ENCODE measurements around the gene PRICKLE1. TPM values are rescaled to one million over a fixed set of nuclear protein-coding genes. Genes with fewer than 3 reads are reported as not detected.

The PRICKLE1 gene
- total and polyA plus RNA-seq, 7 experiments from 2014 or later: 0.10 to 1.2 (median 0.34) TPM; not detected in 4

- ATAC-seq: no peak
- H3K36me3 ChIP-seq (ENCODE audit: control insufficient read depth in 2 of 3, insufficient read depth in 3 of 3, low read length in 3 of 3): no peaks in the 10 kb centered on the region
- Mint-ChIP-seq H3K27ac (no peak overlapping the region), H3K9me3 (no peaks in the 10 kb centered on the region), H3K4me1 (no peaks in the 10 kb centered on the region), H3K27me3 (peaks cover 0 to 14% (median 5%) of the 10 kb centered on the region in 5 donors), H3K36me3 (no peaks in the 10 kb centered on the region), H3K4me3 (no peak overlapping the region)
- no peaks in the 10 kb centered on the region for H3K27me3 ChIP-seq (ENCODE audit: control insufficient read depth in 2 of 2, insufficient read depth in 2 of 2, low read length in 2 of 2)
- H3K4me1 ChIP-seq (ENCODE audit: control insufficient read depth in 2 of 2, insufficient read depth in 2 of 2, low read length in 2 of 2): no peaks in the 10 kb centered on the region
- H3K27ac ChIP-seq (ENCODE audit: low read depth, low read length): no peak overlapping the region
- no peak for DNase-seq
- intact Hi-C loops (cut with micrococcal nuclease): no loop called here
- no peaks in the 10 kb centered on the region for H3K9me3 ChIP-seq (ENCODE audit: control insufficient read depth in 2 of 3, low read length in 3 of 3)
- H3K4me3 ChIP-seq (ENCODE audit: low read length): no peak overlapping the region
- POLR2A ChIA-PET: no interaction called here
- CTCF ChIA-PET: no interaction called here
Measured at GRCh38 chr12:42504049-42504448, 85.5 kb downstream of the PRICKLE1 start.

GRCh38 chr12:42502682-42503081 lies 86.9 kb downstream of the PRICKLE1 start:
- Histone ChIP-seq H3K27me3 (ENCODE audit: control insufficient read depth in 2 of 2, insufficient read depth in 2 of 2, low read length in 2 of 2) (no peaks in the 10 kb centered on the region), H3K4me1 (ENCODE audit: control insufficient read depth in 2 of 2, insufficient read depth in 2 of 2, low read length in 2 of 2) (no peaks in the 10 kb centered on the region), H3K27ac (ENCODE audit: low read depth, low read length) (no peak overlapping the region), H3K36me3 (ENCODE audit: control insufficient read depth in 2 of 3, insufficient read depth in 3 of 3, low read length in 3 of 3) (no peaks in the 10 kb centered on the region), H3K4me3 (ENCODE audit: low read length) (no peak overlapping the region), H3K9me3 (ENCODE audit: control insufficient read depth in 2 of 3, low read length in 3 of 3) (no peaks in the 10 kb centered on the region)
- Mint-ChIP-seq H3K9me3 (no peaks in the 10 kb centered on the region), H3K27me3 (peaks cover 0 to 11% (median 5%) of the 10 kb centered on the region in 5 donors), H3K36me3 (no peaks in the 10 kb centered on the region), H3K4me1 (no peaks in the 10 kb centered on the region), H3K4me3 (no peak overlapping the region), H3K27ac (no peak overlapping the region)
- ATAC-seq: no peak
- POLR2A ChIA-PET: no interaction called here
- no peak for DNase-seq
- intact Hi-C loops (cut with micrococcal nuclease): no loop called here
- CTCF ChIA-PET: no interaction called here

- Histone ChIP-seq H3K36me3 (ENCODE audit: control insufficient read depth in 2 of 3, insufficient read depth in 3 of 3, low read length in 3 of 3) (no peaks in the 10 kb centered on the region), H3K9me3 (ENCODE audit: control insufficient read depth in 2 of 3, low read length in 3 of 3) (no peaks in the 10 kb centered on the region), H3K4me3 (ENCODE audit: low read length) (no peak overlapping the region), H3K27ac (ENCODE audit: low read depth, low read length) (no peak overlapping the region), H3K4me1 (ENCODE audit: control insufficient read depth in 2 of 2, insufficient read depth in 2 of 2, low read length in 2 of 2) (no peaks in the 10 kb centered on the region), H3K27me3 (ENCODE audit: control insufficient read depth in 2 of 2, insufficient read depth in 2 of 2, low read length in 2 of 2) (no peaks in the 10 kb centered on the region)
- H3K27ac Mint-ChIP-seq: no peak overlapping the region
- intact Hi-C loops (cut with micrococcal nuclease): no loop called here
- no peaks in the 10 kb centered on the region for H3K4me1 Mint-ChIP-seq
- peaks cover 0 to 10% (median 4%) of the 10 kb centered on the region in 5 donors for H3K27me3 Mint-ChIP-seq
- ChIA-PET CTCF (no interaction called here), POLR2A (no interaction called here)
- ATAC-seq: no peak
- no peaks in the 10 kb centered on the region for H3K36me3 Mint-ChIP-seq
- no peak overlapping the region for H3K4me3 Mint-ChIP-seq
- DNase-seq: no peak
- no peaks in the 10 kb centered on the region for H3K9me3 Mint-ChIP-seq
Measured at GRCh38 chr12:42498549-42499247, 90.8 kb downstream of the PRICKLE1 start.

GRCh38 chr12:42496886-42497285 lies 92.7 kb downstream of the PRICKLE1 start:
- no peak overlapping the region for H3K4me3 Mint-ChIP-seq
- Histone ChIP-seq H3K4me1 (ENCODE audit: control insufficient read depth in 2 of 2, insufficient read depth in 2 of 2, low read length in 2 of 2) (no peaks in the 10 kb centered on the region), H3K36me3 (ENCODE audit: control insufficient read depth in 2 of 3, insufficient read depth in 3 of 3, low read length in 3 of 3) (no peaks in the 10 kb centered on the region), H3K27me3 (ENCODE audit: control insufficient read depth in 2 of 2, insufficient read depth in 2 of 2, low read length in 2 of 2) (no peaks in the 10 kb centered on the region), H3K9me3 (ENCODE audit: control insufficient read depth in 2 of 3, low read length in 3 of 3) (no peaks in the 10 kb centered on the region), H3K4me3 (ENCODE audit: low read length) (no peak overlapping the region), H3K27ac (ENCODE audit: low read depth, low read length) (no peak overlapping the region)
- H3K4me1 Mint-ChIP-seq: no peaks in the 10 kb centered on the region
- intact Hi-C loops (cut with micrococcal nuclease): no loop called here
- no peak overlapping the region for H3K27ac Mint-ChIP-seq
- DNase-seq (no peak), ATAC-seq (no peak)
- peaks cover 0 to 10% (median 5%) of the 10 kb centered on the region in 5 donors for H3K27me3 Mint-ChIP-seq
- H3K36me3 Mint-ChIP-seq: no peaks in the 10 kb centered on the region
- ChIA-PET CTCF (no interaction called here), POLR2A (no interaction called here)
- H3K9me3 Mint-ChIP-seq: no peaks in the 10 kb centered on the region

GRCh38 chr12:42495244-42495643 lies 94.3 kb downstream of the PRICKLE1 start:
- H3K4me1 ChIP-seq (ENCODE audit: control insufficient read depth in 2 of 2, insufficient read depth in 2 of 2, low read length in 2 of 2): no peaks in the 10 kb centered on the region
- H3K4me3 ChIP-seq (ENCODE audit: low read length): no peak overlapping the region
- no peak overlapping the region for H3K27ac Mint-ChIP-seq
- intact Hi-C loops (cut with micrococcal nuclease): no loop called here
- H3K9me3 Mint-ChIP-seq: no peaks in the 10 kb centered on the region
- no peaks in the 10 kb centered on the region for H3K36me3 ChIP-seq (ENCODE audit: control insufficient read depth in 2 of 3, insufficient read depth in 3 of 3, low read length in 3 of 3)
- no peak overlapping the region for H3K4me3 Mint-ChIP-seq
- no peak for DNase-seq
- no peak overlapping the region for H3K27ac ChIP-seq (ENCODE audit: low read depth, low read length)
- ChIA-PET POLR2A (no interaction called here), CTCF (no interaction called here)
- H3K27me3 ChIP-seq (ENCODE audit: control insufficient read depth in 2 of 2, insufficient read depth in 2 of 2, low read length in 2 of 2): no peaks in the 10 kb centered on the region
- H3K9me3 ChIP-seq (ENCODE audit: control insufficient read depth in 2 of 3, low read length in 3 of 3): no peaks in the 10 kb centered on the region
- peaks cover 1 to 14% (median 7%) of the 10 kb centered on the region in 5 donors for H3K27me3 Mint-ChIP-seq
- no peaks in the 10 kb centered on the region for H3K36me3 Mint-ChIP-seq
- no peaks in the 10 kb centered on the region for H3K4me1 Mint-ChIP-seq
- no peak for ATAC-seq

- H3K27me3 Mint-ChIP-seq: peaks cover 15 to 34% (median 24%) of the 10 kb centered on the region in 5 donors
- intact Hi-C loops (cut with micrococcal nuclease): no loop called here
- no peak overlapping the region for H3K27ac Mint-ChIP-seq
- H3K4me1 Mint-ChIP-seq: no peaks in the 10 kb centered on the region
- H3K9me3 ChIP-seq (ENCODE audit: control insufficient read depth in 2 of 3, low read length in 3 of 3): no peaks in the 10 kb centered on the region
- no peaks in the 10 kb centered on the region for H3K36me3 ChIP-seq (ENCODE audit: control insufficient read depth in 2 of 3, insufficient read depth in 3 of 3, low read length in 3 of 3)
- no peak overlapping the region for H3K4me3 Mint-ChIP-seq
- H3K27ac ChIP-seq (ENCODE audit: low read depth, low read length): no peak overlapping the region
- no peaks in the 10 kb centered on the region for H3K27me3 ChIP-seq (ENCODE audit: control insufficient read depth in 2 of 2, insufficient read depth in 2 of 2, low read length in 2 of 2)
- ATAC-seq (no peak), DNase-seq (no peak)
- ChIA-PET CTCF (no interaction called here), POLR2A (no interaction called here)
- H3K9me3 Mint-ChIP-seq: no peaks in the 10 kb centered on the region
- H3K4me1 ChIP-seq (ENCODE audit: control insufficient read depth in 2 of 2, insufficient read depth in 2 of 2, low read length in 2 of 2): no peaks in the 10 kb centered on the region
- H3K4me3 ChIP-seq (ENCODE audit: low read length): no peak overlapping the region
- H3K36me3 Mint-ChIP-seq: no peaks in the 10 kb centered on the region
Measured at GRCh38 chr12:42492267-42492666, 97.3 kb downstream of the PRICKLE1 start.

GRCh38 chr12:42490261-42490842 lies 99.2 kb downstream of the PRICKLE1 start:
- H3K4me1 ChIP-seq (ENCODE audit: control insufficient read depth in 2 of 2, insufficient read depth in 2 of 2, low read length in 2 of 2): no peaks in the 10 kb centered on the region
- no peaks in the 10 kb centered on the region for H3K36me3 ChIP-seq (ENCODE audit: control insufficient read depth in 2 of 3, insufficient read depth in 3 of 3, low read length in 3 of 3)
- intact Hi-C loops (cut with micrococcal nuclease): no loop called here
- no peak for DNase-seq
- Mint-ChIP-seq H3K9me3 (no peaks in the 10 kb centered on the region), H3K4me1 (no peaks in the 10 kb centered on the region), H3K36me3 (no peaks in the 10 kb centered on the region), H3K27ac (no peak overlapping the region), H3K27me3 (peaks cover 29 to 48% (median 40%) of the 10 kb centered on the region in 5 donors), H3K4me3 (no peak overlapping the region)
- H3K27ac ChIP-seq (ENCODE audit: low read depth, low read length): no peak overlapping the region
- no peak for ATAC-seq
- POLR2A ChIA-PET: no interaction called here
- H3K9me3 ChIP-seq (ENCODE audit: control insufficient read depth in 2 of 3, low read length in 3 of 3): no peaks in the 10 kb centered on the region
- peaks cover 0 to 2% of the 10 kb centered on the region in 2 donors for H3K27me3 ChIP-seq (ENCODE audit: control insufficient read depth in 2 of 2, insufficient read depth in 2 of 2, low read length in 2 of 2)
- H3K4me3 ChIP-seq (ENCODE audit: low read length): no peak overlapping the region
- CTCF ChIA-PET: no interaction called here

Measured in naive thymus-derived CD4-positive, alpha-beta T cell (primary cell).